HepG2 (cell line): ENCODE data around the gene LIN28A. TPM values are rescaled to one million over a fixed set of nuclear protein-coding genes. Genes with fewer than 3 reads are reported as not detected.

Source experiments
- ATAC-seq: fragments of 200-7000 bp; cut with Tn5 transposase; 3 replicates; pipeline ENCODE4 v1.9.1; 2020; ENCODE audit warnings: mild to moderate bottlenecking, moderate library complexity
- BruUV-seq: library from RNA; stranded (reverse); fragments of 400-500 nt; replicated peaks from 2 replicates; lab custom pipeline; 2021; lab: Mats Ljungman, UMichigan
- CTCF ChIA-PET: fragments of 300-600 bp; formaldehyde crosslinking; extraction: SDS; loops from one replicate; lab custom pipeline; 2021; ENCODE audit warnings: low total read pairs, inconsistent platforms, low intra/inter-chr PET ratio; lab: Yijun Ruan, JAX
- POLR2A ChIA-PET: fragments of 350-600 bp; sonication (Branson Sonifier 250); formaldehyde crosslinking; loops from one replicate; lab custom pipeline; 2020; ENCODE audit warnings: antibody characterized with exemption, inconsistent platforms; lab: Yijun Ruan, JAX
- DNase-seq: peaks from one replicate; pipeline ENCODE4 v3.0.0-alpha.2; 2015; ENCODE audit warnings: low spot score
- FAIRE-seq: peaks from 3 replicates; lab custom pipeline; 2011; peaks lifted over from hg19 to GRCh38; lab: Jason Lieb, UNC
- H2AFZ ChIP-seq: one replicate; pipeline ENCODE4 v1.6.1; 2011; ENCODE audit warnings: low read length, inconsistent platforms
- H3K27ac ChIP-seq: fragments of 300-600 bp; 3 replicates; pipeline ENCODE4 v1.8.0; 2011; ENCODE audit warnings: mixed run types, mild to moderate bottlenecking, mixed read lengths, low read length, inconsistent platforms; ENCODE audit not compliant: insufficient read depth; ENCODE audit errors: extremely low read length
- H3K27me3 ChIP-seq, 2 experiments: fragments of 200-600 bp in 1 of 2; 2 replicates in 1 of 2; 3 replicates in 1 of 2; pipeline versions ENCODE4 v1.6.0 to v1.8.0; 2011; ENCODE audit warnings: low read length in 2 of 2, mild to moderate bottlenecking in 2 of 2, moderate library complexity in 2 of 2, inconsistent platforms in 1 of 2; ENCODE audit not compliant: insufficient read depth in 2 of 2, control insufficient read depth in 1 of 2
- H3K36me3 ChIP-seq, 2 experiments: fragments of 200-600 bp in 1 of 2; replicated peaks in 1 of 2; 2 replicates in 1 of 2; 3 replicates in 1 of 2; pipeline versions ENCODE4 v1.5.1 to v1.8.0; 2011; ENCODE audit warnings: low read length in 2 of 2, inconsistent platforms in 1 of 2; ENCODE audit not compliant: insufficient read depth in 2 of 2, control insufficient read depth in 1 of 2
- H3K4me1 ChIP-seq: 2 replicates; pipeline ENCODE4 v1.5.1; 2012; ENCODE audit warnings: low read length, inconsistent platforms; ENCODE audit not compliant: insufficient read depth
- H3K4me2 ChIP-seq: 2 replicates; pipeline ENCODE4 v1.6.0; 2011; ENCODE audit warnings: low read depth, low read length, inconsistent platforms
- H3K4me3 ChIP-seq, 3 experiments: fragments of 200-600 bp in 1 of 3; sonication (generic), shearing (Covaris generic) in 1 of 3; replicated peaks in 1 of 3; 2 replicates each; pipeline ENCODE4 v1.5.1; 2011 to 2016; ENCODE audit warnings: low read length in 3 of 3, inconsistent platforms in 2 of 3, low read depth in 2 of 3, mild to moderate bottlenecking in 2 of 3, control low read depth in 1 of 3, mixed read lengths in 1 of 3; ENCODE audit not compliant: insufficient read depth in 1 of 3
- H3K79me2 ChIP-seq: one replicate; pipeline ENCODE4 v1.6.1; 2011; ENCODE audit warnings: low read length, inconsistent platforms; ENCODE audit not compliant: insufficient read depth
- H3K9ac ChIP-seq: 2 replicates; pipeline ENCODE4 v1.6.0; 2011; ENCODE audit warnings: mild to moderate bottlenecking, low read depth, low read length, inconsistent platforms; ENCODE audit not compliant: insufficient read depth
- H3K9me3 ChIP-seq: 2 replicates; pipeline ENCODE4 v1.5.1; 2012; ENCODE audit warnings: mild to moderate bottlenecking, low read length
- H4K20me1 ChIP-seq: 2 replicates; pipeline ENCODE4 v1.6.0; 2011; ENCODE audit warnings: inconsistent platforms, mild to moderate bottlenecking, low read length, moderate library complexity; ENCODE audit not compliant: insufficient read depth
- ASH2L ChIP-seq: fragments of 300-600, 200-600 bp; sonication (generic); IDR thresholded peaks from 2 replicates; pipeline ENCODE4 v1.7.0; 2017; ENCODE audit warnings: low read depth, mild to moderate bottlenecking, moderate library complexity, mixed read lengths, low read length; ENCODE audit not compliant: insufficient read length
- ATAD3A ChIP-seq: sonication (generic); formaldehyde crosslinking; IDR thresholded peaks from 2 replicates; pipeline ENCODE4 v1.4.0; 2020; ENCODE audit warnings: missing genetic modification reagents
- CHD4 ChIP-seq: fragments of 200-600 bp; sonication (generic); IDR thresholded peaks from 2 replicates; pipeline ENCODE4 v1.7.0; 2017; ENCODE audit warnings: mild to moderate bottlenecking, low read length, borderline replicate concordance
- ETV5 ChIP-seq: IDR thresholded peaks from 2 replicates; pipeline ENCODE4 v1.6.1; 2018; ENCODE audit warnings: missing biosample characterization, missing genetic modification reagents, inconsistent platforms, borderline replicate concordance
- HNF4G ChIP-seq, 2 experiments: sonication (generic) in 1 of 2; formaldehyde crosslinking in 1 of 2; IDR thresholded peaks; 2 replicates each; pipeline versions ENCODE4 v1.4.0 to v1.6.1; 2011 to 2020; ENCODE audit warnings: borderline replicate concordance in 2 of 2, low read depth in 2 of 2, mild to moderate bottlenecking in 2 of 2, low read length in 1 of 2, missing genetic modification reagents in 1 of 2, moderate library complexity in 1 of 2
- ISL2 ChIP-seq: sonication (generic); formaldehyde crosslinking; IDR thresholded peaks from 2 replicates; pipeline ENCODE4 v1.5.0; 2020; ENCODE audit warnings: missing genetic modification reagents
- RBM22 ChIP-seq: fragments of 200-400 bp; formaldehyde crosslinking; optimal IDR thresholded peaks from 2 replicates; pipeline ENCODE3; 2017; ENCODE audit warnings: mild to moderate bottlenecking, low read length, moderate library complexity
- SALL1 ChIP-seq: sonication (generic); formaldehyde crosslinking; IDR thresholded peaks from 2 replicates; pipeline ENCODE4 v1.8.0; 2022; ENCODE audit warnings: mild to moderate bottlenecking, missing genetic modification reagents
- SNAPC2 ChIP-seq: sonication (generic); formaldehyde crosslinking; IDR thresholded peaks from 2 replicates; pipeline ENCODE4 v1.8.1; 2022; ENCODE audit warnings: mild to moderate bottlenecking, missing genetic modification reagents
- XRCC5 ChIP-seq: fragments of 200-400 bp; formaldehyde crosslinking; optimal IDR thresholded peaks from 2 replicates; pipeline ENCODE3; 2017; ENCODE audit warnings: mild to moderate bottlenecking, low read length
- ZNF30 ChIP-seq: sonication (generic); formaldehyde crosslinking; IDR thresholded peaks from 2 replicates; pipeline ENCODE4 v1.5.0; 2020; ENCODE audit warnings: mild to moderate bottlenecking, missing genetic modification reagents
- WGBS: methylation state at CpG from one replicate; pipeline ENCODE4 v1.1.6; 2017; ENCODE audit warnings: low lambda C conversion rate; 5-methylcytosine and 5-hydroxymethylcytosine counted together
- in situ Hi-C: cut with HindIII; loops from 2 replicates; pipeline ENCODE4 v1.10.0; 2017; ENCODE audit warnings: low pct_unique_long_range_greater_than_20kb; ENCODE audit not compliant: extremely low pct_ligation_motif_present
- intact Hi-C: fragments of 100-400 bp; cut with micrococcal nuclease; formaldehyde crosslinking; loops from one replicate; pipeline ENCODE4 v1.10.0; 2022; ENCODE audit not compliant: unreplicated experiment
- polyA plus RNA-seq, 8 experiments: library from polyadenylated mRNA; depleted of rRNA in 3 of 8; stranded (reverse) in 7 of 8; unstranded in 1 of 8; fragments of >200 nt; fragmentation: Illumina TruSeq in 4 of 8; extraction: Trizol in 4 of 8; gene quantifications; 2 replicates each; pipeline versions ENCODE4 v1.2.1 to v1.2.3, GENCODE V29; 2011 to 2016; ENCODE audit warnings: low read depth in 4 of 8, missing spikeins in 1 of 8, mixed read lengths in 1 of 8; ENCODE audit not compliant: insufficient read depth in 1 of 8
- total RNA-seq, 5 experiments: library from RNA; depleted of rRNA; stranded (reverse); fragments of >200 nt; fragmentation: Illumina TruSeq; extraction: Trizol; gene quantifications; 2 replicates each; pipeline ENCODE4 v1.2.3, GENCODE V29; 2016; ENCODE audit warnings: low read depth in 1 of 5
- TF ChIP-seq, protein P1 (sequence below): sonication (generic); formaldehyde crosslinking; IDR thresholded peaks from 2 replicates; pipeline ENCODE4 v1.5.0; 2020; ENCODE audit warnings: missing genetic modification reagents, mild to moderate bottlenecking, borderline replicate concordance
- TF ChIP-seq, protein P2 (sequence below): sonication (generic); formaldehyde crosslinking; IDR thresholded peaks from 2 replicates; pipeline ENCODE4 v1.4.0; 2020; ENCODE audit warnings: missing genetic modification reagents, borderline replicate concordance

LIN28A gene
- total and polyA plus RNA-seq, 2 of the 13 experiments (the other 11 are each of a cell fraction or from before 2014, with no cell fraction given) = not detected

DNA sequence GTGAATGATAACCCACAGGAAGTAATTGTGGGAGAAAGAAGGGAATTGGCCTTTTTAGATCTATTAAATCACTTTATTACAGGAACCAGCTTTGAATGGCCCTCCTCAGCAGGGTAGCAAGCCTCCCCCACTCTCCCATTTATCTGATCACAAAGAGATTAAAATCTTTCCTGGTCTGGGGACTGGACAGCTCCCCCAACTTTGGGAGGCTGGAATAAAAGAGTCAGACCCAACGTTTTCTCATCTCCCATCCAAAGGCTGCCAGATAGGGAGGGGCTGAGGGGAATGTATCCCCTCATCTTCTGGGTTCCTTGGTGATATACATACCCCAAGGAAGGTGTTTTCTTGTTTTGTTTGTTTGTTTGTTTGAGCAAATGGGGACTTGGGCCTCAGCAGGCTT is 2.4 kb downstream of the LIN28A start:
- POLR2A ChIA-PET = no interaction called here
- ATAC-seq (no peak), FAIRE-seq (no peak), DNase-seq (no peak)
- H3K9me3 ChIP-seq = no peaks in the 10 kb centered on the region
- H3K27ac ChIP-seq = no peak overlapping the region
- H3K4me3 ChIP-seq = no peak overlapping the region
- BruUV-seq = no TSS peak
- H3K36me3 ChIP-seq = no peaks in the 10 kb centered on the region
- CTCF ChIA-PET = no interaction called here
- intact Hi-C loops (no loop called here), in situ Hi-C loops (no loop called here)
- H2AFZ ChIP-seq = no peak overlapping the region
- peaks cover 17% of the 10 kb centered on the region for H3K4me1 ChIP-seq
- H3K4me2 ChIP-seq = no peak overlapping the region
- no peaks in the 10 kb centered on the region for H4K20me1 ChIP-seq
- H3K79me2 ChIP-seq = no peaks in the 10 kb centered on the region
- peaks cover 7 to 32% of the 10 kb centered on the region in 2 experiments; a peak in 4 of 5 replicates for H3K27me3 ChIP-seq
- TF ChIP-seq ASH2L = no peak
- TF ChIP-seq CHD4 = no peak
- TF ChIP-seq, protein P1, sequence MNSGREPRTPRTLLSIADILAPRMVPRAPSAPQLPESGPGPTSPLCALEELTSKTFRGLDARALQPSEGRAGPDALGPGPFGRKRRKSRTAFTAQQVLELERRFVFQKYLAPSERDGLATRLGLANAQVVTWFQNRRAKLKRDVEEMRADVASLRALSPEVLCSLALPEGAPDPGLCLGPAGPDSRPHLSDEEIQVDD (CRISPR knock-in tag) = no peak
- no peak for TF ChIP-seq XRCC5
- no peak for TF ChIP-seq HNF4G (IDR thresholded peaks at IDR 0.05; ENCODE audit: borderline replicate concordance, low read depth, low read length)
- TF ChIP-seq HNF4G (CRISPR knock-in tag; IDR thresholded peaks at IDR 0.05; ENCODE audit: borderline replicate concordance, low read depth) = no peak
- 0% methylated on average over 1 of the region's 1 CpG for WGBS
- no peak overlapping the region for H3K9ac ChIP-seq

DNA sequence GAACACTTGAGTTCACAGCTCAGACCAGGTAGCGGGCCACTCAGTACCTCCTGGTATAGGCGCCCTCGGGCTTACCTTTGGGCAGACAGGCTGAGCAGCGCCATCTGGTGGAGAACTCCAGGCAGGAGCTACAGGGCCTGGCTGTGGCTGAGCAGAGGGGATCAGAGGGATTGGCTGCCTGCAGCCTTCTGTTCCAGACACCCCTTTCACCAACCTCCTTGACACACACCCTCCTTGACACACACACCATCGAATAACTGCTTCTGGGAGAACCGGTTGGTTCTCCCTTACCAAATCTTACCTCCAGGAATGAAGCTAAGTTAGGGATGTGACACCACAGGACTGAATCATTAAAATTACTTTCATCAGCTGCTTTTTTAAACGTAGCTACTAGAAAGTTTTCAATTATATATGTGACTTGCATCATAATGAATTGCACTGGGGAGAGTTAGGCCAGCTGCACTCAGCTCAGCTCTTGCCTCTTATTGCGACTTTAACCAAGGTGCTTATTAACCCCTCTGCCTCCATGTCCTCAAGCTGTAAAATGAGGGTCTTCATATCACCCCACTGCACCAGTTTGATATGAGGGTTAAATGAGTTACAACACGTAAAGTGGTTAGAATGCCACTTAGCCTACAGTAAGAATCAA is 6.6 kb downstream of the LIN28A start:
- WGBS = 16% methylated on average over 5 of the region's 9 CpGs
- Histone ChIP-seq H2AFZ (no peak overlapping the region), H3K4me1 (no peaks in the 10 kb centered on the region), H3K36me3 (no peaks in the 10 kb centered on the region), H3K4me3 (no peak overlapping the region), H3K27me3 (peaks cover 1 to 20% of the 10 kb centered on the region in 2 experiments; a peak in 2 of 5 replicates), H4K20me1 (no peaks in the 10 kb centered on the region), H3K9me3 (no peaks in the 10 kb centered on the region), H3K9ac (no peak overlapping the region), H3K79me2 (no peaks in the 10 kb centered on the region), H3K27ac (no peak overlapping the region), H3K4me2 (no peak overlapping the region)
- peak; percentile 68 for FAIRE-seq
- ChIA-PET POLR2A (interaction anchor here (0.6 to 1.1 kb wide), 2 partner anchors 15 to 110 kb away, joined by 4 to 6 read pairs; partner anchors contain the start of gene DHDDS), CTCF (interaction anchor here (2.4 to 3.2 kb wide), 2 partner anchors 132 to 142 kb away, joined by 9 to 22 read pairs; no protein-coding TSS in a partner anchor)
- DNase-seq = peak; percentile 63
- BruUV-seq = no TSS peak
- intact Hi-C loops (loop anchor here (1.0 kb wide), 1 partner anchor 132 kb away; no protein-coding TSS in a partner anchor), in situ Hi-C loops (no loop called here)
- ATAC-seq = peak; percentile 100
- TF ChIP-seq ATAD3A (CRISPR knock-in tag) (no peak), SALL1 (CRISPR knock-in tag) (peak; percentile 26; the same call in 1 of the 2 replicates), SNAPC2 (no peak), ETV5 (CRISPR knock-in tag) (no peak; the same call in 1 of the 2 replicates), RBM22 (no peak), ZNF30 (CRISPR knock-in tag) (no peak), ISL2 (CRISPR knock-in tag) (no peak)
- TF ChIP-seq, protein P2, sequence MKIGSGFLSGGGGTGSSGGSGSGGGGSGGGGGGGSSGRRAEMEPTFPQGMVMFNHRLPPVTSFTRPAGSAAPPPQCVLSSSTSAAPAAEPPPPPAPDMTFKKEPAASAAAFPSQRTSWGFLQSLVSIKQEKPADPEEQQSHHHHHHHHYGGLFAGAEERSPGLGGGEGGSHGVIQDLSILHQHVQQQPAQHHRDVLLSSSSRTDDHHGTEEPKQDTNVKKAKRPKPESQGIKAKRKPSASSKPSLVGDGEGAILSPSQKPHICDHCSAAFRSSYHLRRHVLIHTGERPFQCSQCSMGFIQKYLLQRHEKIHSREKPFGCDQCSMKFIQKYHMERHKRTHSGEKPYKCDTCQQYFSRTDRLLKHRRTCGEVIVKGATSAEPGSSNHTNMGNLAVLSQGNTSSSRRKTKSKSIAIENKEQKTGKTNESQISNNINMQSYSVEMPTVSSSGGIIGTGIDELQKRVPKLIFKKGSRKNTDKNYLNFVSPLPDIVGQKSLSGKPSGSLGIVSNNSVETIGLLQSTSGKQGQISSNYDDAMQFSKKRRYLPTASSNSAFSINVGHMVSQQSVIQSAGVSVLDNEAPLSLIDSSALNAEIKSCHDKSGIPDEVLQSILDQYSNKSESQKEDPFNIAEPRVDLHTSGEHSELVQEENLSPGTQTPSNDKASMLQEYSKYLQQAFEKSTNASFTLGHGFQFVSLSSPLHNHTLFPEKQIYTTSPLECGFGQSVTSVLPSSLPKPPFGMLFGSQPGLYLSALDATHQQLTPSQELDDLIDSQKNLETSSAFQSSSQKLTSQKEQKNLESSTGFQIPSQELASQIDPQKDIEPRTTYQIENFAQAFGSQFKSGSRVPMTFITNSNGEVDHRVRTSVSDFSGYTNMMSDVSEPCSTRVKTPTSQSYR (CRISPR knock-in tag) = no peak
